HCT116 (cell line): ENCODE data around the gene GPR3. TPM values are rescaled to one million over a fixed set of nuclear protein-coding genes. Genes with fewer than 3 reads are reported as not detected.
A peak's percentile ranks its signal among the peaks of the same experiment; 100 is the strongest.

Source experiments
- ATAC-seq: fragments of 200-7000 bp; cut with Tn5 transposase; 2 replicates; pipeline ENCODE4 v1.9.1; 2020; ENCODE audit warnings: mild to moderate bottlenecking, moderate library complexity
- BruUV-seq: library from RNA; stranded (reverse); fragments of 400-500 nt; replicated peaks from 2 replicates; lab custom pipeline; 2021; lab: Mats Ljungman, UMichigan
- CTCF ChIA-PET: fragments of 300-600 bp; sonication (Branson Sonifier 250); formaldehyde crosslinking; loops from one replicate; lab custom pipeline; 2021; ENCODE audit warnings: antibody characterized with exemption; lab: Charles Lee
- POLR2A ChIA-PET: fragments of 300-600, 350-600 bp; sonication (Branson Sonifier 250); formaldehyde crosslinking; loops from one replicate; lab custom pipeline; 2021; ENCODE audit warnings: antibody characterized with exemption; lab: Charles Lee
- RAD21 ChIA-PET, 2 experiments: fragments of 300-600 bp; sonication (Branson Sonifier 250); formaldehyde crosslinking; loops; one replicate each; lab custom pipeline; 2023; ENCODE audit warnings: low total read pairs in 2 of 2; ENCODE audit not compliant: uncharacterized antibody in 2 of 2, unreplicated experiment in 2 of 2, low non-redundant PET in 1 of 2; lab: Charles Lee
- DNase-seq: peaks from one replicate; pipeline ENCODE4 v3.0.0-alpha.2; 2010; ENCODE audit warnings: low read depth, low spot score
- H2AFZ ChIP-seq: fragments of 200-600 bp; shearing (Covaris generic), sonication (generic); 2 replicates; pipeline ENCODE4 v1.6.1; 2017; ENCODE audit warnings: low read depth, mixed run types, mixed read lengths, antibody characterized with exemption, low read length; ENCODE audit not compliant: poor library complexity, severe bottlenecking
- H3K27ac ChIP-seq: 2 replicates; pipeline ENCODE4 v1.5.1; 2012; ENCODE audit warnings: low read depth, low read length
- H3K27me3 ChIP-seq: fragments of 200-600 bp; sonication (generic); 2 replicates; pipeline ENCODE4 v1.6.1; 2016; ENCODE audit warnings: mixed run types, low read length, mixed read lengths; ENCODE audit not compliant: insufficient read depth
- H3K36me3 ChIP-seq, 2 experiments: fragments of 200-500 bp in 1 of 2; fragments of 200-600 bp in 1 of 2; sonication (Bioruptor generic) in 1 of 2; sonication (generic) in 1 of 2; 2 replicates each; pipeline versions ENCODE4 v1.5.1 to v1.6.1; 2014 to 2016; ENCODE audit warnings: low read length in 2 of 2, inconsistent platforms in 1 of 2, mixed read lengths in 1 of 2, mixed run types in 1 of 2; ENCODE audit not compliant: insufficient read depth in 2 of 2, control insufficient read depth in 1 of 2
- H3K4me1 ChIP-seq, 2 experiments: fragments of 200-600 bp in 1 of 2; sonication (generic) in 1 of 2; 2 replicates each; pipeline versions ENCODE4 v1.5.1 to v1.6.1; 2012 to 2017; ENCODE audit warnings: low read length in 2 of 2, inconsistent platforms in 1 of 2, mild to moderate bottlenecking in 1 of 2, mixed read lengths in 1 of 2, mixed run types in 1 of 2, moderate library complexity in 1 of 2; ENCODE audit not compliant: insufficient read depth in 2 of 2, control insufficient read depth in 1 of 2
- H3K4me2 ChIP-seq: fragments of 200-600 bp; sonication (generic); 2 replicates; pipeline ENCODE4 v1.6.1; 2017; ENCODE audit warnings: mixed run types, low read length, mixed read lengths
- H3K4me3 ChIP-seq, 2 experiments: fragments of 200-600 bp in 1 of 2; sonication (generic) in 1 of 2; replicated peaks in 1 of 2; 2 replicates each; pipeline ENCODE4 v1.5.1; 2011 to 2016; ENCODE audit warnings: low read length in 2 of 2, control low read depth in 1 of 2, low read depth in 1 of 2, mild to moderate bottlenecking in 1 of 2, mixed read lengths in 1 of 2, mixed run types in 1 of 2
- H3K79me2 ChIP-seq: fragments of 200-600 bp; sonication (generic); 2 replicates; pipeline ENCODE4 v1.6.1; 2017; ENCODE audit warnings: mild to moderate bottlenecking, mixed run types, low read length, moderate library complexity, mixed read lengths; ENCODE audit not compliant: insufficient read depth
- H3K9ac ChIP-seq: fragments of 200-600 bp; sonication (generic); 2 replicates; pipeline ENCODE4 v1.6.1; 2016; ENCODE audit warnings: low read length, mixed read lengths
- H3K9me2 ChIP-seq: fragments of 200-600 bp; sonication (generic), shearing (Covaris generic); 2 replicates; pipeline ENCODE4 v1.6.1; 2017; ENCODE audit warnings: mixed run types, mild to moderate bottlenecking, moderate library complexity; ENCODE audit not compliant: insufficient read depth
- H3K9me3 ChIP-seq, 2 experiments: fragments of 200-500 bp in 1 of 2; fragments of 200-600 bp in 1 of 2; sonication (Bioruptor generic) in 1 of 2; sonication (generic) in 1 of 2; 2 replicates each; pipeline ENCODE4 v1.6.1; 2014 to 2017; ENCODE audit warnings: low read length in 2 of 2, mixed read lengths in 2 of 2, inconsistent platforms in 1 of 2, low read depth in 1 of 2, mild to moderate bottlenecking in 1 of 2, mixed run types in 1 of 2, moderate library complexity in 1 of 2; ENCODE audit not compliant: control insufficient read depth in 1 of 2, insufficient read depth in 1 of 2
- H4K20me1 ChIP-seq: fragments of 200-600 bp; sonication (generic), shearing (Covaris generic); 2 replicates; pipeline ENCODE4 v1.6.1; 2017; ENCODE audit warnings: mixed run types, mild to moderate bottlenecking, moderate library complexity; ENCODE audit not compliant: insufficient read depth
- ATF3 ChIP-seq: IDR thresholded peaks from 2 replicates; pipeline ENCODE4 v1.6.1; 2012
- CBX3 ChIP-seq: IDR thresholded peaks from 2 replicates; pipeline ENCODE4 v1.6.1; 2012; ENCODE audit warnings: low read depth
- CEBPB ChIP-seq: IDR thresholded peaks from 2 replicates; pipeline ENCODE4 v1.6.1; 2012; ENCODE audit warnings: low read depth
- CTCF ChIP-seq, 3 experiments: fragments of 200-600 bp in 1 of 3; sonication (generic) in 1 of 3; IDR thresholded peaks in 2 of 3; conservative IDR thresholded peaks in 1 of 3; 2 replicates each; pipeline ENCODE4 v1.5.1; 2012 to 2017; ENCODE audit warnings: low read depth in 2 of 3, low read length in 2 of 3, antibody characterized with exemption in 1 of 3, borderline replicate concordance in 1 of 3, control low read depth in 1 of 3, mild to moderate bottlenecking in 1 of 3, mixed read lengths in 1 of 3, mixed run types in 1 of 3, moderate library complexity in 1 of 3; ENCODE audit not compliant: insufficient read depth in 1 of 3
- EGR1 ChIP-seq: IDR thresholded peaks from 2 replicates; pipeline ENCODE4 v1.6.1; 2012; ENCODE audit warnings: low read depth
- ELF1 ChIP-seq: IDR thresholded peaks from 2 replicates; pipeline ENCODE4 v1.6.1; 2012; ENCODE audit warnings: low read depth, borderline replicate concordance
- EZH2 ChIP-seq: fragments of 200-600 bp; sonication (generic); IDR thresholded peaks from 2 replicates; pipeline ENCODE4 v1.6.1; 2017; ENCODE audit warnings: antibody characterized with exemption, mixed run types
- EZH2phosphoT487 ChIP-seq: fragments of 200-600 bp; IDR thresholded peaks from 2 replicates; pipeline ENCODE4 v1.6.1; 2018; ENCODE audit warnings: antibody characterized with exemption, borderline replicate concordance
- JUND ChIP-seq: IDR thresholded peaks from 2 replicates; pipeline ENCODE4 v1.6.1; 2012
- MAX ChIP-seq: IDR thresholded peaks from 2 replicates; pipeline ENCODE4 v1.6.1; 2012
- POLR2AphosphoS5 ChIP-seq: IDR thresholded peaks from 2 replicates; pipeline ENCODE4 v1.6.1; 2011; ENCODE audit warnings: mild to moderate bottlenecking, low read depth, low read length, moderate library complexity
- RAD21 ChIP-seq: IDR thresholded peaks from 2 replicates; pipeline ENCODE4 v1.6.1; 2012; ENCODE audit warnings: low read depth, mild to moderate bottlenecking
- REST ChIP-seq: IDR thresholded peaks from 2 replicates; pipeline ENCODE4 v1.6.1; 2012; ENCODE audit warnings: low read depth
- SIN3A ChIP-seq: IDR thresholded peaks from 2 replicates; pipeline ENCODE4 v1.6.1; 2012; ENCODE audit warnings: low read depth
- SP1 ChIP-seq: IDR thresholded peaks from 2 replicates; pipeline ENCODE4 v1.6.1; 2012; ENCODE audit warnings: low read depth
- SRF ChIP-seq: IDR thresholded peaks from 2 replicates; pipeline ENCODE4 v1.6.1; 2012; ENCODE audit warnings: low read depth
- TCF7L2 ChIP-seq: IDR thresholded peaks from 2 replicates; pipeline ENCODE4 v1.7.0; 2011; ENCODE audit warnings: borderline replicate concordance, inconsistent platforms; ENCODE audit not compliant: insufficient read depth, insufficient read length; ENCODE audit errors: extremely low read depth
- ZBTB33 ChIP-seq: IDR thresholded peaks from 2 replicates; pipeline ENCODE4 v1.6.1; 2011; ENCODE audit warnings: mild to moderate bottlenecking, low read length, moderate library complexity; ENCODE audit not compliant: insufficient replicate concordance; ENCODE audit errors: extremely low read depth
- ZFX ChIP-seq: fragments of 450-650 bp; IDR thresholded peaks from 2 replicates; pipeline ENCODE4 v1.6.1; 2017
- intact Hi-C: fragments of 100-400 bp; cut with micrococcal nuclease; formaldehyde crosslinking; loops from 2 replicates; pipeline ENCODE4 v1.10.0; 2022
- total RNA-seq: library from RNA; stranded (reverse); gene quantifications from one replicate; pipeline ENCODE4 v1.2.1, GENCODE V29; 2021; ENCODE audit not compliant: unreplicated experiment

The GPR3 gene
- total RNA-seq, 1 experiment from 2014 or later = 2.8 TPM

GRCh38 chr1:27394925-27395324 lies 2.5 kb downstream of the GPR3 start:
- no peak for ATAC-seq
- H3K27ac ChIP-seq = peak overlapping the region; percentile 43

More at GRCh38 chr1:27394925-27395324, 2.5 kb downstream of the GPR3 start:
- Histone ChIP-seq H3K9me3 (no peaks in the 10 kb centered on the region), H3K4me3 (no peak overlapping the region), H3K36me3 (peaks cover 0 to 12% of the 10 kb centered on the region in 2 experiments; a peak in 1 of 4 replicates), H3K27me3 (no peaks in the 10 kb centered on the region), H3K9ac (peak overlapping the region; percentile 20; the same call in 1 of the 2 replicates), H3K79me2 (peaks cover 25% of the 10 kb centered on the region), H3K4me1 (peaks cover 17 to 40% of the 10 kb centered on the region in 2 experiments), H4K20me1 (no peaks in the 10 kb centered on the region), H3K4me2 (peak overlapping the region; percentile 6; the same call in 1 of the 2 replicates), H2AFZ (no peak overlapping the region), H3K9me2 (no peaks in the 10 kb centered on the region)
- ChIA-PET CTCF (interaction anchor here (0.6 to 4.2 kb wide), 15 partner anchors 12 to 351 kb away, joined by 3 to 65 read pairs (median 6); partner anchors contain the start of genes CD164L2 and WASF2), RAD21 (interaction anchor here (0.7 to 1.8 kb wide), 9 partner anchors 21 to 100 kb away, joined by 3 to 6 read pairs (median 3); no protein-coding TSS in a partner anchor), POLR2A (no interaction called here)
- intact Hi-C loops = loop anchor here (2.0 to 5.0 kb wide), 2 partner anchors 212 to 267 kb away; no protein-coding TSS in a partner anchor
- DNase-seq = no peak
- TF ChIP-seq TCF7L2 (no peak), ZFX (no peak), SIN3A (no peak), EZH2phosphoT487 (no peak), ZBTB33 (no peak), SRF (no peak), CBX3 (no peak), CTCF (IDR thresholded peaks at IDR 0.05 in 2 of 3, conservative IDR thresholded peaks at IDR 0.05 in 1 of 3; ENCODE audit: borderline replicate concordance in 1 of 3, insufficient read depth in 1 of 3, low read depth in 2 of 3, low read length in 2 of 3) (no peak), EGR1 (no peak), RAD21 (no peak), POLR2AphosphoS5 (no peak), EZH2 (no peak), CEBPB (no peak), REST (no peak), ELF1 (no peak), ATF3 (no peak), MAX (no peak), SP1 (no peak), JUND (no peak)
- BruUV-seq = no TSS peak
